Measurements from ENCODE around the gene LPIN1.

DNA sequence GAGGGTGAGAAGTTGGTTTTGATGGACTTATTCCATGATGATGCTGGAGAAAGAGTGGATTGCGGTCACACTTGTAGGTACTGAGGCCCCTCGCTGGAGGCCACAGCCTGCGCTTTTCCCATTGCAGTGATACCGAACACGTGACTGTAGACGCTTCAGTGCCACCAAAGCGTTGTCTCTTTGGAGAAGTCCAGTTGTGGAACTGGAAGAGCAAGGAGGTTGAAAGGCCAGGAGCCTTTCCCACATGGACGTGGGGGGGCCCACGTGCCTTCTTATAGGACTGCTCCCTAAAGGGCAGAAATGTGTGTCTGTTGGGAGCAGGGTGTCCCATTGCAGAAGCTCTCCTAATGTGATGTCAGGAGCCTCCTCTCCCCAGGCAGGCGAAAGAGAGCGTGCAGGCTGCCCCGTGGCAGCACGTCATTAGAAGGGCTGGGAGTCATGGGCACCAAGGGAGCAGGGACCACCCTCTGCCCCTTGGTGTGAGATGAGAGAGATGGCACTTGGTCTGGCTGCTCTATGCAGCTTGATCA lies 31.5 kb downstream of the LPIN1 start:
- TF ChIP-seq, protein P1, sequence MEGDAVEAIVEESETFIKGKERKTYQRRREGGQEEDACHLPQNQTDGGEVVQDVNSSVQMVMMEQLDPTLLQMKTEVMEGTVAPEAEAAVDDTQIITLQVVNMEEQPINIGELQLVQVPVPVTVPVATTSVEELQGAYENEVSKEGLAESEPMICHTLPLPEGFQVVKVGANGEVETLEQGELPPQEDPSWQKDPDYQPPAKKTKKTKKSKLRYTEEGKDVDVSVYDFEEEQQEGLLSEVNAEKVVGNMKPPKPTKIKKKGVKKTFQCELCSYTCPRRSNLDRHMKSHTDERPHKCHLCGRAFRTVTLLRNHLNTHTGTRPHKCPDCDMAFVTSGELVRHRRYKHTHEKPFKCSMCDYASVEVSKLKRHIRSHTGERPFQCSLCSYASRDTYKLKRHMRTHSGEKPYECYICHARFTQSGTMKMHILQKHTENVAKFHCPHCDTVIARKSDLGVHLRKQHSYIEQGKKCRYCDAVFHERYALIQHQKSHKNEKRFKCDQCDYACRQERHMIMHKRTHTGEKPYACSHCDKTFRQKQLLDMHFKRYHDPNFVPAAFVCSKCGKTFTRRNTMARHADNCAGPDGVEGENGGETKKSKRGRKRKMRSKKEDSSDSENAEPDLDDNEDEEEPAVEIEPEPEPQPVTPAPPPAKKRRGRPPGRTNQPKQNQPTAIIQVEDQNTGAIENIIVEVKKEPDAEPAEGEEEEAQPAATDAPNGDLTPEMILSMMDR (IDR thresholded peaks at IDR 0.05) = no peak
- no peak for TF ChIP-seq POLR2A (IDR thresholded peaks at IDR 0.05)

Measured in breast epithelium (tissue), 3 donors.